Astrocyte of the spinal cord (primary cell): ENCODE measurements around the gene RAX2.
"Not testable (repeated sequence)": the region's sequence is repeated elsewhere in the genome, so short reads cannot be mapped to it uniquely, and the experiment has no call there.

Source experiments
- DNase-seq: peaks from one replicate; pipeline ENCODE4 v3.0.0; 2011; ENCODE audit warnings: low read depth, low spot score
- H3K4me3 ChIP-seq: 2 replicates; pipeline ENCODE4 v1.5.1; 2011; ENCODE audit warnings: low read depth, mild to moderate bottlenecking, low read length, moderate library complexity
- CTCF ChIP-seq: IDR thresholded peaks from 2 replicates; pipeline ENCODE4 v1.5.1; 2012; ENCODE audit warnings: low read depth, mild to moderate bottlenecking, low read length, inconsistent platforms
- in situ Hi-C: cut with HindIII; loops from 2 replicates; pipeline ENCODE4 v1.10.0; 2017; ENCODE audit warnings: low sequenced_read_pairs

Gene RAX2

GRCh38 chr19:3760871-3761361, 11.1 kb downstream of the RAX2 start:
- in situ Hi-C loops, result no loop called here
- no peak for TF ChIP-seq CTCF
- DNase-seq, result no peak

GRCh38 chr19:3759482-3760254, 12.4 kb downstream of the RAX2 start:
- TF ChIP-seq CTCF, result no peak
- H3K4me3 ChIP-seq, result no peak overlapping the region
- no peak for DNase-seq
- in situ Hi-C loops, result no loop called here

More at GRCh38 chr19:3760871-3761361, 11.1 kb downstream of the RAX2 start:
- peak overlapping the region; percentile 95 for H3K4me3 ChIP-seq

- in situ Hi-C loops, DNase-seq, H3K4me3 ChIP-seq: not testable (repeated sequence)
These were observed 13.7 kb downstream of the RAX2 start for GRCh38 chr19:3758297-3758696.

GRCh38 chr19:3757705-3758104, 14.3 kb downstream of the RAX2 start:
- DNase-seq, in situ Hi-C loops, H3K4me3 ChIP-seq: not testable (repeated sequence)

GRCh38 chr19:3753631-3754410, 18.2 kb downstream of the RAX2 start:
- in situ Hi-C loops, result no loop called here
- H3K4me3 ChIP-seq, result no peak overlapping the region
- TF ChIP-seq CTCF, result no peak
- no peak for DNase-seq

- no peak for DNase-seq
- in situ Hi-C loops, result no loop called here
- H3K4me3 ChIP-seq, result no peak overlapping the region
- TF ChIP-seq CTCF, result no peak
These were observed 19.5 kb downstream of the RAX2 start for GRCh38 chr19:3752492-3752891.

- DNase-seq, result no peak
- in situ Hi-C loops, result no loop called here
- TF ChIP-seq CTCF, result no peak
- no peak overlapping the region for H3K4me3 ChIP-seq
These were observed 20.8 kb downstream of the RAX2 start for GRCh38 chr19:3751236-3751635.
